ENCODE measurements around the gene CHD2.
"Not testable (repeated sequence)": the region's sequence is repeated elsewhere in the genome, so short reads cannot be mapped to it uniquely, and the experiment has no call there.

The CHD2 gene

GRCh38 chr15:93048759-93049161 is 148.6 kb downstream of the CHD2 start:
- DNase-seq (ENCODE audit: low read depth, low spot score), result no peak

- DNase-seq (ENCODE audit: low read depth, low spot score), result no peak
Measured at GRCh38 chr15:93049233-93049632, 149.1 kb downstream of the CHD2 start.

GRCh38 chr15:93049914-93050578 is 149.9 kb downstream of the CHD2 start:
- DNase-seq (ENCODE audit: low read depth, low spot score), result no peak

GRCh38 chr15:93050648-93051047 is 150.5 kb downstream of the CHD2 start:
- DNase-seq (ENCODE audit: low read depth, low spot score), result no peak

GRCh38 chr15:93051236-93052089 is 151.3 kb downstream of the CHD2 start:
- DNase-seq (ENCODE audit: low read depth, low spot score), result no peak

- no peak for DNase-seq (ENCODE audit: low read depth, low spot score)
Measured at GRCh38 chr15:93052090-93052879, 152.2 kb downstream of the CHD2 start.

- DNase-seq (ENCODE audit: low read depth, low spot score), result no peak
Measured at GRCh38 chr15:93055211-93055610, 155.1 kb downstream of the CHD2 start.

GRCh38 chr15:93056836-93057235 is 156.7 kb downstream of the CHD2 start:
- no peak for DNase-seq (ENCODE audit: low read depth, low spot score)

GRCh38 chr15:93057618-93058017 is 157.5 kb downstream of the CHD2 start:
- DNase-seq (ENCODE audit: low read depth, low spot score), result no peak

- no peak for DNase-seq (ENCODE audit: low read depth, low spot score)
Measured at GRCh38 chr15:93058128-93058527, 158.0 kb downstream of the CHD2 start.

- DNase-seq (ENCODE audit: low read depth, low spot score), result no peak
Measured at GRCh38 chr15:93058904-93059427, 158.8 kb downstream of the CHD2 start.

GRCh38 chr15:93059442-93059841 is 159.3 kb downstream of the CHD2 start:
- DNase-seq (ENCODE audit: low read depth, low spot score), result no peak

- no peak for DNase-seq (ENCODE audit: low read depth, low spot score)
Measured at GRCh38 chr15:93060336-93061248, 160.5 kb downstream of the CHD2 start.

GRCh38 chr15:93062628-93063261 is 162.6 kb downstream of the CHD2 start:
- not testable (repeated sequence) for DNase-seq (ENCODE audit: low read depth, low spot score)

- DNase-seq (ENCODE audit: low read depth, low spot score), result no peak
Measured at GRCh38 chr15:93063262-93063671, 163.1 kb downstream of the CHD2 start.

- DNase-seq (ENCODE audit: low read depth, low spot score), result no peak
Measured at GRCh38 chr15:93063796-93064690, 163.9 kb downstream of the CHD2 start.

GRCh38 chr15:93065641-93066045 is 165.5 kb downstream of the CHD2 start:
- DNase-seq (ENCODE audit: low read depth, low spot score), result no peak

- no peak for DNase-seq (ENCODE audit: low read depth, low spot score)
Measured at GRCh38 chr15:93066224-93066681, 166.1 kb downstream of the CHD2 start.

Data from activated naive CD8-positive, alpha-beta T cell treated with anti-CD3 and anti-CD28 coated beads, Interleukin-2, amount 50 U/mL, for 16 hours (primary cell).